GM21367 (cell line): ENCODE results near the gene DHRS11.
A peak's percentile ranks its signal among the peaks of the same experiment; 100 is the strongest.

Source experiments
- ATAC-seq: cut with Tn5 transposase; IDR thresholded peaks from one replicate; pipeline ENCODE4 v1.9.1; 2021; ENCODE audit not compliant: unreplicated experiment

The DHRS11 gene

GRCh38 chr17:36591434-36592315 lies at the start of gene DHRS11:
TSS of gene DHRS11 (plus strand) at chr17:36591879. CDS start at chr17:36592010, 131 bp downstream.
- ATAC-seq = peak; percentile 56

GRCh38 chr17:36542755-36543154 lies 48.9 kb upstream of the DHRS11 start:
- ATAC-seq = no peak

GRCh38 chr17:36544044-36544306 lies 47.7 kb upstream of the DHRS11 start:
- ATAC-seq = peak; percentile 16

GRCh38 chr17:36544307-36545076 lies 47.2 kb upstream of the DHRS11 start, which contains the start of gene GGNBP2:
TSS of gene GGNBP2 (plus strand) at chr17:36544919. CDS start at chr17:36545725, 806 bp downstream.
- peak; percentile 41 for ATAC-seq

GRCh38 chr17:36545077-36545464 lies 46.6 kb upstream of the DHRS11 start:
- peak; percentile 29 for ATAC-seq

GRCh38 chr17:36545465-36546417 lies 45.9 kb upstream of the DHRS11 start:
- ATAC-seq = peak; percentile 54

DNA sequence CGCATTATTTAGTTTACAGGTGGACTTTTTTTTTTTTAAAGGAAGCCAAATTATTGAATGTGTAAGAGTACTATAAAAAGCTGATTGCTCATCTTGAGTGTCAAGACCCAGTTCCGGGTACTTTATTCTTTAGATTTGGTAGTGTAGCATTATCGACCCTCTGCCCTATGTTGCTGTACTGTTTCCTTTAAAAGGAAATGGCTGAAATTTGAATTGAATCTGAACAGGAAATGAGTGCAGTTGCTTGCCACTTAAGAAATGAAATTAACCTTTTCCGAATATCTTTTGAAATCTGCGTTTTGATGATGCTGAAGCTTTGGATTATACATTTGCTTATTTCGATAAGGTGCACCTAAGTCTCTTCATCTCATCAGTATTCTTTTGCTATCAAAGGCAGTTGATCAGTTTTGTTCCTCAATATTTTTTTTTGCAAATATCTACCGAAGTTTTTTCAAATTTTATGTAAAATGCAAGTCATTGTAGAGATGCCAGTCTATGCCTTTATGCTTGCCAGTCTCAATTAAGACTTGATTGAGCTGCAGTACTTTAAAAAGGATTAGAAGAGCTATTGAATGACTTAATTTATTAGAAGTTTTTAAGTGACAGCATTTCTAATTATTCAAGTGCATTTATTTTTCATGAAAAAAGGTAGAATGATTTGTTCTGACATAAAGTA lies 45.1 kb upstream of the DHRS11 start:
- no peak for ATAC-seq

DNA sequence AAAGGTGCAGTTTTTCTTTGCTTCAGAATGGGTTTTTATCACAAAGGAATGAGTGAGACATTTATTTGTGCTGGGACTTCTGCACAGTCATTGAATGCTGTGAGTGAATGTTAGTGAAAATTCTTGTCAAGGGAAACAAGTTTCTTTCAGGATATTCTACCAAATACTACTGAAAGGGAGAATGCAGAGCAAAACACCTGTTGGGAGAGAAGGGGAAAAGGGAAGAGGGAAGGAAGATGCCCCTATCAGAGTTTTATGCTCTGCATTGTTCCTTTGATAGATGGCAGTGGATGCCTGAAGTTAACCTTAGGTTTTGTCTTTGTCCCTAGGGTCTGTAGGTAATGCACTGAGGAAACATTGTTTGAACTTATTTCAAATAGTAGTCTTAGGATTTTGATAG lies 43.9 kb upstream of the DHRS11 start:
- no peak for ATAC-seq

DNA sequence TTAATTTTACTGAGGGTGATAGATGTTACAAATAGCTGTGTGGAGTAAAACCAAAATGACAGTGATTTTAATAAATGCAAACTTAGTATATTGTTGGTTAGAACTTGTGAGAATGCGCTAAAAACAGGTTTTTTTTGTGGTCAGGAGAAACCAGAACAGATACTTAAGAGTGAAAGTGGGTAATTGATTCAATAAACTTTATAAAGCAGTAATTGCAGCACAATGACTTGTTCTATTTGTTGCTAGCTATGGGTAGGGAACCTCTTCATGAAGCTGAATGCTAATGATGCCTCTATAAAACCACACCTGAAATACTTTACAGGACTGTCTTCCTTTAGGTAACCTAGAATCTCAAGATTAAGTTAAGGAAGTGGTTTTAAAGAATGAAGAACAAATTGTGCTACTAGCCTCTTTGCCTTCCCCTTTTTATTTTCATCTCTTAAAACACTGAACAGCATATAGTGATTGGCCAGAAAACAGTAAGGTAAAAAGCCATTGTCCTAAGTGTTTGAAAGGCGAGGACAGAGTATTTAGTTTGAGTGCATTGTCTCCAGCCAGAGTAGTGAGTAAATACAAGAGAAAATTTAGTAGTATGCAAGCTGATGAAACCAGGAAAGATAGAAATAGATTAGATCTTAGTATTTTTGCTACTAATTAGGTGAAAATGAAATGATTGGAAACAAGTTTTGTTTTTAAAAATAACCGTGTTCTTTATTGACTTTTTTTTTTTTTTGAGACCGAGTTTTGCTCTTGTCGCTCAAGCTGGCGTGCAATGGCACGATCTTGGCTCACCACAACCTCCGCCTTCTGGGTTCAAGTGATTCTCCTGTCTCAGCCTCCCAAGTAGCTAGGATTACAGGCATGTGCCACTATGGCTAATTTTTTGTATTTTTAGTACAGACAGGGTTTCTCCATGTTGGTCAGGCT lies 40.9 kb upstream of the DHRS11 start:
- no peak for ATAC-seq

- no peak for ATAC-seq
Measured at GRCh38 chr17:36553459-36553858, 38.2 kb upstream of the DHRS11 start.

- ATAC-seq = no peak
Measured at GRCh38 chr17:36566081-36566480, 25.6 kb upstream of the DHRS11 start.

DNA sequence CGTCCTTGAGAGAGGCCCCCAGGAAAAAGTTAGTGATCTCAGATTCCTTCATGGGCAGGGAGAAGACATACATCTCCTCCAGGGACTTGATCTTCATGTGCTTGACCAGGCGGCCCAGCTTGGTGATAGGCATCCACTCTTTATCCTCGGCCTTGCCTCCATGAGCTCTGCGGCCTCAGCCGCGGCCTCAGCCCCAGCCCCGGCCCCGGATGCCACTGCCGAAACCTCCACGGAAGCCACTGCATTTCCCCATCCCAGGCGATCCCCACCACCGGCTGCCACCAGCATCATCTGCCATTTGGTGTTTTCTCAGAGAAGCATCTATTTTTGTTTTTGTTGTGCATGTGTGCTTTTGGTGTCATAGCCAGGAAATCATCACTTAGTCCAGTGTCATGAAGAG lies 16.7 kb upstream of the DHRS11 start:
- ATAC-seq = no peak

DNA sequence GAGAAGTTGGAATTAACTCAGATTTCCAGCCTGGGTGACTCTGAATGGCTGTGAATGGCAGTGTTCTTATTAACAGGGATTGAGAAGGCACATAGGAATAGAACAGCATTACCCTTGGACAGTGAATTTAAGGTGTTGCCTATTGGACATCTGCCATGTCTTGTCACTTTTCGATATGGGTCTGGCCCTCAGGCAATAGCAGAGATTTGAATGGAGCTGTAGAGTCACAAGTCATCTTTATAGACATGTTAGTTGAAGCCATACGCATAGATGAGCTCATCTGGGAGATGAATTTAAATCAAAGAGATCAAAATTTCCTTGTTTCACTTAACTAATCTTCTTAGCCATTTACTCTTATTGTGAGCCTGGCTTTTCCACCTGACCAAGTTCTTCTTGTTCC lies 14.9 kb upstream of the DHRS11 start:
- no peak for ATAC-seq

DNA sequence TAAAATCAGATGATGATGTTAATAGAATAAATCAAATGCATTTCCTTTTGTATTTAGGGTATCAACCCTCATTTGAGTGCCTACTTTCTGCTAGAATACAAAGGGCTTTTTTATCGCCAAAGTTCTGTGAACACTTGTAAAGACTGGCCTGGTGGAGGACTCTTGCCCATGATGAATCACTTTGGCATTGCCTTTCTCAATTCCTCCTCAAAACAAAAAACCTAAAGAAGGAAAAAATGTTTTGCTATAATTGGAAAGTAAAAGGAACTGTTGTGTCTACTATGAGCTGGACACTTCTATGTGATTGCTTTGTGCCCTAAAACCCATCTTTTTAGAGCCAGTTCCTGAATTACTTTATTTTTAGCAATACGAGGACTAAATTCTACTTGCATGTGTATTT lies 13.0 kb upstream of the DHRS11 start:
- no peak for ATAC-seq

DNA sequence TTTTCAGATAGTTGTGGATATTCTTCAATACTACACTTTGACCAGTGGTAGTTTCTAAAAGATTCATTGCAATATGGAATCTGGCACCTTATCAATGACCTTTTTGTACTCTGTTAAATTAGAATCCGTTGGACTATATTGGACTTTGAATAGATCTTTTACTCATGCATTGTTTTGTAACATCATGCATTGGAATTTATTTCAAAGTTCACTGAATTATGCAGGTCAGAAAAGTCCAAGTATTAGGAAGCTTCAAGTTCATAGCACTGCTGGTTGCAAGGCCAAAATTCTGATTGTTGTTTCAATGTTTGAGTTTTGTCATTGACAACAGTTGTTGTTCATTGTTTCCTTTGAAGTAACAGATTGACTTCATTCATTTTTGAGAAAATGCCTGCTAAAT lies 7.9 kb upstream of the DHRS11 start:
- ATAC-seq = no peak

DNA sequence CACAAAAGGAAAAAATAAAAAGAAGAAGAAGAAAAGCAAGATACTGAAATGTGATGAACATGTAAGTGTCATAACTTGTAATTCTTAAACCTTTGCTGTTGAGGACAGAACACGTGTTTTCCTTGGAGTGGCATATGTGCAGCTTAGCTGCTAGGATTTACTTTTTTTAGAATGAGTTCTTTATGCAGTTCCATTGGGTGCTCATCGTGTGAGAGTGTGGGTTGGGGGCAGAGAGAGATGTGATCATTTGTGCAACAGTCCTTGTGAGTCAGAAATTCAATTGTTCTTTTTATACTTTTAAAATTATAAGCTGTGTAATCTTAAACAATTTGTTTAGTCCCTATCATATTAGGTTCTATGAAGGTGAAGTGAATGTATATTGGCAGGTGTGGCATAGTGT lies 5.5 kb upstream of the DHRS11 start:
- ATAC-seq = no peak

- ATAC-seq = no peak
Measured at GRCh38 chr17:36590082-36590481, 1.6 kb upstream of the DHRS11 start.

GRCh38 chr17:36592316-36592715 lies 637 bp downstream of the DHRS11 start:
- ATAC-seq = no peak

- no peak for ATAC-seq
Measured at GRCh38 chr17:36592716-36593321, 1.1 kb downstream of the DHRS11 start.
